Measurements from ENCODE around the gene JAKMIP1. TPM values are rescaled to one million over a fixed set of nuclear protein-coding genes. Genes with fewer than 3 reads are reported as not detected.

Gene JAKMIP1
- total and polyA plus RNA-seq, 2 donors (not counting 1 experiment from before 2014, with no cell fraction given): 0.49 to 1.0 TPM

GRCh38 chr4:6033381-6033780, 167.0 kb downstream of the JAKMIP1 start:
- Histone ChIP-seq H2AFZ (ENCODE audit: insufficient read depth, low read depth, low read length, poor library complexity, severe bottlenecking) (no peak overlapping the region), H3K36me3 (replicated peaks in 1 of 2; ENCODE audit: control extremely low read depth in 1 of 2, control insufficient read depth in 1 of 2, extremely low read depth in 1 of 2, insufficient read depth in 2 of 2, low read length in 1 of 2) (no peaks in the 10 kb centered on the region), H3K4me3 (ENCODE audit: control extremely low read depth in 1 of 5, extremely low read depth in 1 of 5, insufficient read depth in 1 of 5, low read depth in 2 of 5, low read length in 4 of 5) (no peak overlapping the region), H3K79me2 (ENCODE audit: control insufficient read depth, insufficient read depth, low read length) (no peaks in the 10 kb centered on the region), H3K4me1 (ENCODE audit: control insufficient read depth in 2 of 2, insufficient read depth in 2 of 2, low read length in 2 of 2) (no peaks in the 10 kb centered on the region), H3K27ac (ENCODE audit: low read length in 2 of 2) (no peak overlapping the region), H3K9ac (ENCODE audit: low read length) (no peak overlapping the region), H4K20me1 (ENCODE audit: control insufficient read depth, insufficient read depth, low read length, poor library complexity, severe bottlenecking) (no peaks in the 10 kb centered on the region), H3K4me2 (replicated peaks; ENCODE audit: low read depth, low read length, poor library complexity, severe bottlenecking) (no peak overlapping the region), H3K27me3 (replicated peaks in 1 of 4; ENCODE audit: control extremely low read depth in 1 of 4, control insufficient read depth in 3 of 4, insufficient read depth in 4 of 4, low read length in 3 of 4) (no peaks in the 10 kb centered on the region), H3K9me3 (ENCODE audit: control extremely low read depth in 1 of 3, control insufficient read depth in 2 of 3, insufficient read depth in 1 of 3, low read length in 2 of 3) (peaks cover 0 to 7% (median 0%) of the 10 kb centered on the region in 3 donors)
- no peaks in the 10 kb centered on the region for H3K9me3 Mint-ChIP-seq (ENCODE audit: insufficient read depth)
- H3K4me3 Mint-ChIP-seq: no peak overlapping the region
- no CpG with 5 or more reads among the region's 4 CpGs for WGBS (ENCODE audit: insufficient coverage)
- H3K4me1 Mint-ChIP-seq: no peaks in the 10 kb centered on the region
- intact Hi-C loops (cut with micrococcal nuclease): no loop called here
- no peak for ATAC-seq (ENCODE audit: low read depth)
- POLR2A ChIA-PET: no interaction called here
- TF ChIP-seq EZH2 (IDR thresholded peaks at IDR 0.05; ENCODE audit: borderline replicate concordance, insufficient read depth, low read depth, low read length, poor library complexity, severe bottlenecking): no peak
- no peak for TF ChIP-seq CTCF (IDR thresholded peaks at IDR 0.05)
- CTCF ChIA-PET: interaction anchor here (0.7 to 1.5 kb wide), 2 partner anchors 35 to 1313 kb away, joined by 3 read pairs; no protein-coding TSS in a partner anchor
- no peak overlapping the region for H3K27ac Mint-ChIP-seq
- DNase-seq: no peak
- H3K27me3 Mint-ChIP-seq: no peaks in the 10 kb centered on the region

DNA sequence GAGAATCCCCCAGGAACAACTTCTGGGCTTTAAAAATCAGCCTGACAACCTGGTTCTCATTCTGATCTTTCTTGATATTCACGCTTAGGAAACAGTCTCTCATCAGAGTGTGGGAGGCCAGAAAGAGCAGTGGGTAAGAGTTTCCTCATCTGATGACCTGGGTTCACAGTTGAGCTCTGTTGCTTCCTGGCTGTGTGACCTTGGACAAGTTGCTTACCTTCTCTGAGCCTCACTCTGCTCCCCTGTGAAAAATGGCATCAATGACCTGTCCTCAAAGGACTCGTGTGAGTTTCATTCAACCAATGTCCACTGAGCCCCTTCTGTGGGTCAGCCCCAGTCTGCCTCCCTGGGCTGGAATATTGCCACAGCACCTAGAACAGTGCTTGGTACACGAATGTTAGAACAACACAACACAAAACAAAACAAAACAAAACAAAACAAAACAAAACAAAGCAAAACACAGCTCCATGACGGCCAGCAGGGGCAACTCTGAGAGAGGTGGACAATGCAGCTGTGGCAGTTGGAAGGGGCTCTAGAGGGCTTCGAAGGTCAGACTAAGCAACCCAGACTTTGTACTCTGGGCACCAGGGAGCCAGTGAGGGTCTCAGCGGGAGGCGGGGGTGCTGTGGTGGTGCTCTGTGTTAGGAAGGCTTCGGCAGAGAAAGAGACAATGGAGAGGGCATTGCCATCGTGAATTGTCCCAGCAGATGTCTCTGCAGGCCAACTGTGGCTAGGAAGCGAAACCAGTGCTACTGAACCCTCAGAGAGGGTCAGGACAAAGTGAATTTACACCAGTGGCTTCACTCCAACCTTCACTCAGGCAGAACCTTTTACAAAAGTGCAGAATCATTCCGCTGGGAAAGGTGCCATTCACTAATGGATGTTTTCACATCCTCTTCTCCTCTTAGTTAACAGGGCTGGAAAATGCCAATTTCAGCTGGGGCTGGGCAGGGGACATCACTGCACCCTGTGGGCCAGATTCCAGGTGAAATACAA, 167.8 kb downstream of the JAKMIP1 start:
- no peak overlapping the region for H3K27ac ChIP-seq (ENCODE audit: low read length in 2 of 2)
- ChIA-PET CTCF (interaction anchor here (1.2 to 1.5 kb wide), 2 partner anchors 34 to 35 kb away, joined by 3 read pairs; no protein-coding TSS in a partner anchor), POLR2A (no interaction called here)
- intact Hi-C loops (cut with micrococcal nuclease): no loop called here
- H4K20me1 ChIP-seq (ENCODE audit: control insufficient read depth, insufficient read depth, low read length, poor library complexity, severe bottlenecking): no peaks in the 10 kb centered on the region
- H3K9me3 Mint-ChIP-seq (ENCODE audit: insufficient read depth): no peaks in the 10 kb centered on the region
- H3K9ac ChIP-seq (ENCODE audit: low read length): no peak overlapping the region
- no peaks in the 10 kb centered on the region for H3K27me3 ChIP-seq (replicated peaks in 1 of 4; ENCODE audit: control extremely low read depth in 1 of 4, control insufficient read depth in 3 of 4, insufficient read depth in 4 of 4, low read length in 3 of 4)
- DNase-seq (no peak), ATAC-seq (ENCODE audit: low read depth) (no peak)
- H2AFZ ChIP-seq (ENCODE audit: insufficient read depth, low read depth, low read length, poor library complexity, severe bottlenecking): no peak overlapping the region
- no peak overlapping the region for H3K4me3 ChIP-seq (ENCODE audit: control extremely low read depth in 1 of 5, extremely low read depth in 1 of 5, insufficient read depth in 1 of 5, low read depth in 2 of 5, low read length in 4 of 5)
- no peaks in the 10 kb centered on the region for H3K4me1 ChIP-seq (ENCODE audit: control insufficient read depth in 2 of 2, insufficient read depth in 2 of 2, low read length in 2 of 2)
- peaks cover 0 to 6% (median 0%) of the 10 kb centered on the region in 3 donors for H3K9me3 ChIP-seq (ENCODE audit: control extremely low read depth in 1 of 3, control insufficient read depth in 2 of 3, insufficient read depth in 1 of 3, low read length in 2 of 3)
- no peaks in the 10 kb centered on the region for H3K36me3 ChIP-seq (replicated peaks in 1 of 2; ENCODE audit: control extremely low read depth in 1 of 2, control insufficient read depth in 1 of 2, extremely low read depth in 1 of 2, insufficient read depth in 2 of 2, low read length in 1 of 2)
- H3K27me3 Mint-ChIP-seq: no peaks in the 10 kb centered on the region
- H3K4me3 Mint-ChIP-seq: no peak overlapping the region
- WGBS (ENCODE audit: insufficient coverage): 62% methylated on average over 10 of the region's 11 CpGs
- no peaks in the 10 kb centered on the region for H3K4me1 Mint-ChIP-seq
- no peak overlapping the region for H3K4me2 ChIP-seq (replicated peaks; ENCODE audit: low read depth, low read length, poor library complexity, severe bottlenecking)
- no peaks in the 10 kb centered on the region for H3K79me2 ChIP-seq (ENCODE audit: control insufficient read depth, insufficient read depth, low read length)
- no peak overlapping the region for H3K27ac Mint-ChIP-seq
- TF ChIP-seq EZH2 (IDR thresholded peaks at IDR 0.05; ENCODE audit: borderline replicate concordance, insufficient read depth, low read depth, low read length, poor library complexity, severe bottlenecking) (no peak), CTCF (IDR thresholded peaks at IDR 0.05) (no peak)
